Mucosa of rectum (tissue), 2 donors: ENCODE results near the gene TREX2.

ENCODE experiments used
- H3K27ac ChIP-seq, 2 donors: one replicate each; pipeline ENCODE4 v1.7.0; 2013; ENCODE audit warnings: inconsistent platforms in 2 of 2, low read depth in 2 of 2, low read length in 2 of 2
- H3K27me3 ChIP-seq, 2 donors: one replicate each; pipeline ENCODE4 v1.7.0; 2013; ENCODE audit warnings: low read length in 2 of 2; ENCODE audit not compliant: control insufficient read depth in 2 of 2, insufficient read depth in 2 of 2
- H3K36me3 ChIP-seq, 2 donors: one replicate each; pipeline ENCODE4 v1.7.0; 2013; ENCODE audit warnings: low read length in 2 of 2; ENCODE audit not compliant: control insufficient read depth in 2 of 2, insufficient read depth in 2 of 2
- H3K4me1 ChIP-seq, 2 donors: one replicate each; pipeline ENCODE4 v1.7.0; 2013; ENCODE audit warnings: low read length in 2 of 2, mild to moderate bottlenecking in 1 of 2; ENCODE audit not compliant: control insufficient read depth in 2 of 2, insufficient read depth in 2 of 2
- H3K4me3 ChIP-seq, 2 donors: one replicate each; pipeline ENCODE4 v1.7.0; 2013; ENCODE audit warnings: low read length in 2 of 2
- H3K9ac ChIP-seq, 2 donors: one replicate each; pipeline ENCODE4 v1.7.0; 2013; ENCODE audit warnings: low read length in 2 of 2, low read depth in 1 of 2, mild to moderate bottlenecking in 1 of 2
- H3K9me3 ChIP-seq, 2 donors: one replicate each; pipeline ENCODE4 v1.7.0; 2013; ENCODE audit warnings: low read length in 2 of 2; ENCODE audit not compliant: control insufficient read depth in 2 of 2
- donor health status: healthy.
- donor health status: Normal muscosa, but diverticular disease.

TREX2 gene

DNA sequence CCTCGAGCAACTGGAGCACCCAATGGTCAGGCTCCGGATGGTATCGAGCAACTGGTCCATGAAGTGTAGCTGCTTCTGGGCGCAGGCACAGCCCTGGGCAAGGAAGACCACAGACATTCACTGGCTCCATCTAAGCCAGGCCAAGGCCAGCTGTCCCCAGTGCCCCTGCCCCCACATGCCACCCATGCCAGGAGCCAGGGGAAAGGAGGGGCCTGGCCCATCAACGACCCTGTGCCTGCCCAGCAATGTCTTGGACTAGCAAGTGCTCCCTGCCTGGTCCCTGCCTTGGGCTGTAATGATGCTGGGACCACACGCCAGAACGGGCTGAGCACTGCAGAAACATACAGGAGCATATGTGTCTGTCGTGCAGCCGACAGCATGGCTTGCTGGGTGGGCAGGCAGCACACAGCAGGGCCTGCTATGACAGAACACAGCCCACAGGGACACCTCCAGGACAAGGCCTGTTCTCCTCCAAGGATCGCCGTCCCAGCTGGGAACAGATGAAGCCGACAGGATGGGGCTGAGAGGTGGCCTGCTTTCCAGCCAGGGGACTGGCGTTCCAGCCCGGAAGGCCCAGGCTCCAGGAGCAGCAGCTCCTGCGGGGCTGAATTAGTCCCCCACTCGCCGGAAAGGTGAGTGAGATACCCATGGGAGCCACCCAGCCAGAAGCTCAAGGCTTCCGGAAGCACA, 11.4 kb upstream of the TREX2 start:
- no peak overlapping the region for H3K27ac ChIP-seq
- peaks cover 0 to 2% of the 10 kb centered on the region in 2 donors for H3K36me3 ChIP-seq
- no peak overlapping the region for H3K9ac ChIP-seq
- H3K4me3 ChIP-seq, result no peak overlapping the region
- H3K27me3 ChIP-seq, result peaks cover 0 to 2% of the 10 kb centered on the region in 2 donors
- H3K4me1 ChIP-seq, result no peaks in the 10 kb centered on the region
- no peaks in the 10 kb centered on the region for H3K9me3 ChIP-seq

- Histone ChIP-seq H3K27me3 (peaks cover 0 to 2% of the 10 kb centered on the region in 2 donors), H3K4me1 (no peaks in the 10 kb centered on the region), H3K36me3 (peaks cover 0 to 2% of the 10 kb centered on the region in 2 donors), H3K9ac (no peak overlapping the region), H3K4me3 (no peak overlapping the region), H3K27ac (no peak overlapping the region), H3K9me3 (no peaks in the 10 kb centered on the region)
Measured at GRCh38 chrX:153456704-153457103, 10.8 kb upstream of the TREX2 start.

DNA sequence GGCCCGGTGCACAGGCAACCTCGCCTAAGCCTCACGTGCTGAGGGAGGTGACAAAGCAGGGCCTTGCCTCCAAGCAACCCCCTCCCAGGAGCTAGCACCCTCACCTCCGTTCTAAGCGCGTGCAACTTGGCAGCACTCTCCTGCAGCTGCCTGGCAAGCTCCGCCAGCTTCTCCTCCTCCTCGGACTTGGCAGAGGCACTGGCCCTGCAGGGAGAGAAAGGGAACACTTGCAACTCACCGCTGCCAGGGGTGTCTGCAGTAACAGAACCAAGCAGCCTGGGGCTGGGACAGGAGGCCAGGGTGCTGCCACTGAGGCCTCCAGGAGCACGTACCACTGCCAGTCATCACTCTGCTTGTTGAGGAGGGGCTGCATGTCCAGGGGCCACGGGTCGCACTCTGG, 10.3 kb upstream of the TREX2 start:
- Histone ChIP-seq H3K4me1 (no peaks in the 10 kb centered on the region), H3K9me3 (no peaks in the 10 kb centered on the region), H3K36me3 (peaks cover 0 to 2% of the 10 kb centered on the region in 2 donors), H3K9ac (no peak overlapping the region), H3K4me3 (no peak overlapping the region), H3K27me3 (peaks cover 0 to 2% of the 10 kb centered on the region in 2 donors), H3K27ac (no peak overlapping the region)

DNA sequence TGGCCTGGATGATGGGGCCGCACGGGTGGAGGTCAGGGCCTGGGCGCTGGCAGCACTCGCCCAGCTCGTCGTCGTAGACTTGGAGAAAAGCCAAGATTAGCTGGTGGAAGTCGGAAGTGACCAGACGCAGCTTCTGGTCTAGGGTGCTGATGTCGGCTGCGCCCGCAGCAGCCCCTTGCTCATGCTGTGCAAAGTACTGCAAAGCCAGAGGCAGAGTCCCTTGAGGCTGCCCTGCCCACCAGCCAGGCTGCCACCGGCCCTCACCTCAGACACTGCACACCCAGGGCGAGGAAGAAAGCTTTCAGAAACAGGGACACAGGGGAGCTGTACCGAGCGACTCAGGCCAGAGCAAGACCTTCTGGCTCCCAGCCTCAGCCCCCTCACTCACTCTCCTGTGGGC, 9.7 kb upstream of the TREX2 start:
- no peak overlapping the region for H3K9ac ChIP-seq
- peaks cover 0 to 2% of the 10 kb centered on the region in 2 donors for H3K36me3 ChIP-seq
- no peaks in the 10 kb centered on the region for H3K9me3 ChIP-seq
- H3K4me1 ChIP-seq, result no peaks in the 10 kb centered on the region
- peaks cover 0 to 2% of the 10 kb centered on the region in 2 donors for H3K27me3 ChIP-seq
- H3K27ac ChIP-seq, result no peak overlapping the region
- H3K4me3 ChIP-seq, result no peak overlapping the region

- Histone ChIP-seq H3K9me3 (no peaks in the 10 kb centered on the region), H3K27ac (no peak overlapping the region), H3K36me3 (peaks cover 0 to 2% of the 10 kb centered on the region in 2 donors), H3K9ac (no peak overlapping the region), H3K27me3 (peaks cover 0 to 2% of the 10 kb centered on the region in 2 donors), H3K4me3 (no peak overlapping the region), H3K4me1 (no peaks in the 10 kb centered on the region)
Measured at GRCh38 chrX:153454901-153455550, 9.2 kb upstream of the TREX2 start.

DNA sequence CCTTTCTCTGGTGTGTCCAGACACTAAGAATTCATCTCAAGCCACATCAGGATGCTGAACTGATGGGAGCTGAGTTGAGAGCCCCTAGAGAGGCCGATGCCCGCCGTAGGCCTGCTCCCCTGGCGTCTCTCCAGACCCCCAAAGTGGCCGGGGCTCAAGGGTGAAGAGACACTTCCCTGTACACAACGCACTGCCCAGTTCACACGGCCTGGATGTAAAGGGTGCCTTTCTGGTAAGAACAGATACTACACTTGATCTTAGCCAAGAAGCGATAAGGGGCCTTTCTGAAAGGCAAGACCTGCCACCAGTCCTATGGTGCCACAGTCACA, 5.1 kb upstream of the TREX2 start:
- Histone ChIP-seq H3K9me3 (no peaks in the 10 kb centered on the region), H3K4me1 (no peaks in the 10 kb centered on the region), H3K27ac (no peak overlapping the region), H3K36me3 (no peaks in the 10 kb centered on the region), H3K9ac (no peak overlapping the region), H3K4me3 (no peak overlapping the region), H3K27me3 (peaks cover 0 to 2% of the 10 kb centered on the region in 2 donors)

DNA sequence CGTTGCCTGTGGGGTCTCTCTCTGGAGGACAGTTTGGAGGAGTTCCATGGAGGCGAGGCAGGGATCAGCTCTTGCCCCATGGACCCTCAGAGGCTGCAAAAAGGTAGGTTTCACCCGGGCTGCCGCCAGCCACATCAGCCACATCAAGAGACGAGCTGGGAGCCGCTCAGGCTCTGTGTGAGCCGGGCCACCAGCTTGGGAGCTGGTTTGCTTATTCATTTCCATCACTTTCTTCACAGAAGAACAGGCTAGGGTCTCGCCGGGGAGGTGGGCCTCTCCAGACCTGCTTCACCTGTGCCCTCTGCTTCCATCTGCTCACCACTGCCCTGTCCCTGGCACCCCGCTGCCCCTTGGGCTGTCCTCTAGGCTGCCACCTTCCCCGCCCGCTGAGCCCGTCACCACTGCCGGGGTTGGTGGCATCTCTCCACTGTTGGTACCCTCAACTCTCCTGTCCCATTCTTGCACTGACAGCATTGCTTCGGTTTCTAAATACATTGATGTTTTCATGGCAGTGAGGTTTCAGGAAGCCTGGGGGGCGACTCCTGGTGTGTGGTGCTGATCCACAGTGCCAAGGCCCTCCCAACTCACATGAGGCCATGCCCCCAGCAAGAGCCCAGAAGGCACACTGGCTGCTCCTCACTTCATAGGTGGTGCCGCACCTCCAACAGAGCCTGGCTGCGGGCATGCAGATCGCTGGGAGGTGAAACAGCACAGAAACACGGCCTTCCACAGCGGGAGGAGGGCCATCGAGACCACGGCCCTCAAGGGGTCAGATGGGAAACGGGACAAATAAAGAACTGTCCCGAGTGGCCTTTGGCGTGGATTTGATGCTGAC, 4.5 kb upstream of the TREX2 start:
- no peaks in the 10 kb centered on the region for H3K36me3 ChIP-seq
- H3K27ac ChIP-seq, result no peak overlapping the region
- H3K9me3 ChIP-seq, result no peaks in the 10 kb centered on the region
- H3K27me3 ChIP-seq, result peaks cover 0 to 2% of the 10 kb centered on the region in 2 donors
- H3K4me3 ChIP-seq, result no peak overlapping the region
- H3K4me1 ChIP-seq, result no peaks in the 10 kb centered on the region
- no peak overlapping the region for H3K9ac ChIP-seq

DNA sequence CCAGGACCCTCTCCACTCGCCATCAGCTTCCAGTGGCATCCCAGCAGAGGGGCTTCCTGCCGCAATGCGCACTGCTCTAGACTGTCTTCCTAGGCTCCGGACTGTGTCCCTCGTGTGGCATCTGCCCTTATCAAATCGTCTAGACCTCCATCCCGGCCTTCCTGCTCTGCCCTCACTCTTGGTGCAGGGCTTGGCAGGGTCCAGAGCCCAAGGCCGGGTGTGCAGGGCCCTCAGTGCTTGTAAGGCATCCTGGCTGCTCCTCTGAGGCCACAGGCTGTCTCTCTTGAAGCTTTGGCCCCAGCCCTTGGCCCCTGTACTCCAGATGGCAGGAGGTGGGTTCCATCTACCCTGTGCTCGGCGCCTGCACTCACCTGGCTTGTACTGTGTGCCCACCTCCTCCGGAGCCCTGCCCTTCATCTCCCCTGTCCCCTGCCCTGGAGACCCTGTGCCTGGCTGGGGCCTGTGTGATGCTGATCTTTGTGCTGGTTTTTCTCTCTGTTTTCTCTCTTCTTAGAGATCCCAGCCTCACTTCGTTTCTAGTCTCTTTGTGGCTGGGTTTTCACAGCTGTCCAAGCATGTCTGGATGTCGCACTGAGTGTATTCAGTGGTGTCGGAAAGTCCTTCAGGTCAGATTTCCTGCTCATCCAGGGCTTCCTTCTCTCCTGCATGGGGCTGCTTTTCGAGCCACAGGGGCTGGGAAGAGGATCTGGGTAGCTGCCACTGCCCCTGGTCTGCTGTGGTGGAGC, 3.7 kb upstream of the TREX2 start:
- Histone ChIP-seq H3K9ac (no peak overlapping the region), H3K27ac (no peak overlapping the region), H3K36me3 (no peaks in the 10 kb centered on the region), H3K4me3 (no peak overlapping the region), H3K27me3 (no peaks in the 10 kb centered on the region), H3K4me1 (no peaks in the 10 kb centered on the region), H3K9me3 (no peaks in the 10 kb centered on the region)

GRCh38 chrX:153448556-153449367, 2.9 kb upstream of the TREX2 start:
- H3K4me3 ChIP-seq, result no peak overlapping the region
- no peaks in the 10 kb centered on the region for H3K4me1 ChIP-seq
- no peaks in the 10 kb centered on the region for H3K9me3 ChIP-seq
- no peaks in the 10 kb centered on the region for H3K27me3 ChIP-seq
- H3K9ac ChIP-seq, result no peak overlapping the region
- H3K27ac ChIP-seq, result no peak overlapping the region
- no peaks in the 10 kb centered on the region for H3K36me3 ChIP-seq
